GM08714 (cell line): Measurements from ENCODE around the gene FJX1.

Experiments used
- H3K4me3 ChIP-seq: fragments of 200-500 bp; sonication (Bioruptor generic); 2 replicates; pipeline ENCODE4 v1.5.1; 2014; ENCODE audit warnings: mild to moderate bottlenecking, low read length, inconsistent platforms
- ZNF274 ChIP-seq: IDR thresholded peaks from 2 replicates; pipeline ENCODE4 v1.6.1; 2012; ENCODE audit warnings: mild to moderate bottlenecking, low read depth, low read length

Gene FJX1, protein sequence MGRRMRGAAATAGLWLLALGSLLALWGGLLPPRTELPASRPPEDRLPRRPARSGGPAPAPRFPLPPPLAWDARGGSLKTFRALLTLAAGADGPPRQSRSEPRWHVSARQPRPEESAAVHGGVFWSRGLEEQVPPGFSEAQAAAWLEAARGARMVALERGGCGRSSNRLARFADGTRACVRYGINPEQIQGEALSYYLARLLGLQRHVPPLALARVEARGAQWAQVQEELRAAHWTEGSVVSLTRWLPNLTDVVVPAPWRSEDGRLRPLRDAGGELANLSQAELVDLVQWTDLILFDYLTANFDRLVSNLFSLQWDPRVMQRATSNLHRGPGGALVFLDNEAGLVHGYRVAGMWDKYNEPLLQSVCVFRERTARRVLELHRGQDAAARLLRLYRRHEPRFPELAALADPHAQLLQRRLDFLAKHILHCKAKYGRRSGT

GRCh38 chr11:35617687-35618496, at the start of gene FJX1:
Gene FJX1, plus strand, starts transcription at chr11:35618460. Its CDS starts 177 bp downstream, at chr11:35618637.
- H3K4me3 ChIP-seq: peak within 1 kb of the TSS; percentile 66; the same call in 1 of the 2 replicates

DNA sequence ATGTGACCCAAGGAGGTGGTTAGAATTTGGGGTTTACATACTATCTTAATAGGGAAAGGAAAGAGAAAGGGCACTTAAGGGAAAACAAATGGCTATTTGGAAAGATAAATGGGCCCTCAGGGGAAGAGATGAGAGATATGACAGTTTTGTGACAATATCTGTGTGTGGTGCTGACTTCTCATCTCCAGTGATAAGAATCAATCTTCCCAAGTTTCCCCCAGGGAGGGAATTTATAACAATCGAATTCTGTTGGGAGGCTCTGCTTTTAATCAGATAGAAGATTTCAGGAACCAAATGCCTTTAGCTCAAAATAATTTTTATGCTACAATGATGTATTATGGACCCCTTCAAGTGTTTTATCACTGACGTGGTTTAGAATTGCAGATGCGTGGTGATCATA, 46.6 kb upstream of the FJX1 start:
- H3K4me3 ChIP-seq: no peak overlapping the region
- TF ChIP-seq ZNF274: no peak

More at GRCh38 chr11:35617687-35618496, at the start of gene FJX1:
- no peak for TF ChIP-seq ZNF274

- H3K4me3 ChIP-seq: no peak overlapping the region
- TF ChIP-seq ZNF274: no peak
These were observed 38.5 kb upstream of the FJX1 start for GRCh38 chr11:35579557-35580396.

DNA sequence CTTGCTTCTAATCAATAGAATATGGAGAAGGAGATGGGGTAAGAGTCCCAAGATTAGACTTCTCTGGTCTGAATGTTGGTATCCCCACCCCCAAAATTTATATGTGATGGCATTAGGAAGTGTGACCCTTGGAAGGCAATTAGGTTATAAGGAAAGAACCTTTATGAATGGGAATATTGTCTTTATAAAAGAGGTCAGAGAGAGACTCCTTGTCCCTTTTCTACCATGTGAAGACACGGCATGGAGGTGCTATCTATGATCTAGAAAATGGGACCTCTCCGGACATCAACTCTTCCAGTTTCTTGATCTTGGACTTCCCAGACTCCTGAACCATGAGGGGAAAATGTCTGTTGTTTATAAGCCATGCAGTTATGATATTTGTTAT, 37.9 kb upstream of the FJX1 start:
- no peak overlapping the region for H3K4me3 ChIP-seq
- TF ChIP-seq ZNF274: no peak

- no peak for TF ChIP-seq ZNF274
- no peak overlapping the region for H3K4me3 ChIP-seq
These were observed 36.2 kb upstream of the FJX1 start for GRCh38 chr11:35582033-35582432.

DNA sequence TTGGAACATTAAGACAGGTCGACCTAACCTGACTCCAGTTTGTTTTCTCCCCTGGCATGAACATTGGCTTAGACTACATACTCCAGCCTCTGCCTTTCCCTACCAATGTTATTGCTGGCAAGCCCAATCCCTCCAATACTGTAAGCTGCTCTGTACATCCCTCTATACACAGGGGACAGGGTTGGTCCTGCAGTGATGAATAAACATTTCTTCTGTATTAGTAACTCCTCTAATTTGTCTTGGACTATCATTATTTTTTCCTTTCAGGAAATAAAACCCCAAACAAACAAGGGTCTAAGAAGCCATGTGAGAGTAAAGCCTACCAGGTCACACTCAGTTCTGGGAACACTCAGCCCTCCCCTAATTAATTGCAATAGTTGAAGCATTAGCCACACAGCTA, 35.1 kb upstream of the FJX1 start:
- no peak for TF ChIP-seq ZNF274
- H3K4me3 ChIP-seq: no peak overlapping the region

GRCh38 chr11:35583843-35584242, 34.4 kb upstream of the FJX1 start:
- no peak overlapping the region for H3K4me3 ChIP-seq
- TF ChIP-seq ZNF274: no peak

- no peak overlapping the region for H3K4me3 ChIP-seq
- TF ChIP-seq ZNF274: no peak
These were observed 33.9 kb upstream of the FJX1 start for GRCh38 chr11:35584321-35584720.

GRCh38 chr11:35585416-35585815, 32.8 kb upstream of the FJX1 start:
- no peak for TF ChIP-seq ZNF274
- no peak overlapping the region for H3K4me3 ChIP-seq

DNA sequence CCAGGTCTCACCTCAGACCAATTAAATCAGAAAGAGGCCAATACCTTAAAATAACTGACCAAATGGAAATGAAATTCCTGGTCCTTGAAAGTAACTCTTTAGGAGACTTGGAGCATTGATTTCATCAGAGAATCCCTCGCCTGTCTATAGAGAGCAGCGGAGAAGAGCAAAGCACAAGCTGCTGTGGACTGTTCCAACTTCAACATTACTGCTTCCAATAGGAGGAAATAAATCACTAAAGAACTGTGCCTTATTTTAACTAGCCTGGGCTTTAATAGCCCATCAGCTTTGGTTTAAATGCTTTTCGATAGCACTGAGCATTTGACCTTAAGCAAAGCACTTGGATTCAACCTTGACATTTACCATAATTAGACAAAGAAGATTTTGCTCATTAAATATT, 32.0 kb upstream of the FJX1 start:
- TF ChIP-seq ZNF274: no peak
- H3K4me3 ChIP-seq: no peak overlapping the region

- TF ChIP-seq ZNF274: no peak
- no peak overlapping the region for H3K4me3 ChIP-seq
These were observed 30.3 kb upstream of the FJX1 start for GRCh38 chr11:35587972-35588371.

DNA sequence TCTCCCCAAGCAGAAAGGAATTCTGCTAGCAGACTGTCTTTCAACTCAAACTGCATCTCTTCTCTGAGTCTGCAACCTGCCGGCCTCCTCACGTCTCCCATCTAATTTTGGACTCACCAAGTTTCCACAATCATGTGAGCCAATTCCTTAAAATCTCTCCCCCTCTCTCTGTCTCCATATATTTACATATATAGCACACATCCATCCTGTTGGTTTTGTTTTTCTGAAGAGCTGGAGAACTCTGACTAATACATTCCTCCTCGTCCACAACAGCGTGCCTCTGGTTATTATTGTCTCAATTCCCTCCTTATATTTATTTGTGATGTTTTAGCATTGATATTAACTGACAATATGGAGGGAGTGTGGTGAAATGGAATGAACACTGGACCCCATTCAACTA, 29.6 kb upstream of the FJX1 start:
- TF ChIP-seq ZNF274: no peak
- H3K4me3 ChIP-seq: no peak overlapping the region

- no peak for TF ChIP-seq ZNF274
- no peak overlapping the region for H3K4me3 ChIP-seq
These were observed 29.0 kb upstream of the FJX1 start for GRCh38 chr11:35589281-35589680.

DNA sequence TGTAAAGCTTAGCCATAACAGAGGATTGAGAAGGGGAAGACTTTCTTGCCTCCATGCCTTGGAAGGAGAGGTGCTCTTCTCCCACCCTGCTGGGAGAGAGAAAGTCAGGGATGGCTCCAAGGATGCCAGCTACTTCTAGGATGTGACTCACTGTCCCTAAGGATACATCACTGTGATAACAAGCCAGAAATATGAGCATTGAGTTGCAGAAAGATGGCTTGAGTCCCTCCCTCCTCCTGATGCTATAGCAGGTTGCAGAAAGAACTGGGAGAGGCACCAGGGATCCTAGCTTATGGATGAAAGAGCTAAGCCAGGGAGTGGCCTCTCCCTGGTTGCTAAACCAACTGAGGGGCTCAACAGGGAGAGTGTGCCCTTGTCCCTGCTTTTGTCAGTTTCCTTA, 27.8 kb upstream of the FJX1 start:
- TF ChIP-seq ZNF274: no peak

More for the DNA sequence above, 27.8 kb upstream of the FJX1 start:
- no peak overlapping the region for H3K4me3 ChIP-seq
